BJ (cell line): ENCODE data around the gene ZBTB20. TPM values are rescaled to one million over a fixed set of nuclear protein-coding genes. Genes with fewer than 3 reads are reported as not detected.

Experiments used
- CTCF ChIA-PET: fragments of 350-600 bp; formaldehyde crosslinking; extraction: SDS; loops from one replicate; lab custom pipeline; 2021; ENCODE audit warnings: antibody characterized with exemption, inconsistent platforms; lab: Yijun Ruan, JAX
- POLR2A ChIA-PET: fragments of 300-600 bp; sonication (Branson Sonifier 250); formaldehyde crosslinking; extraction: SDS; loops from one replicate; lab custom pipeline; 2021; ENCODE audit warnings: antibody characterized with exemption; lab: Charles Lee
- DNase-seq: peaks from one replicate; pipeline ENCODE4 v3.0.0-alpha.2; 2011; ENCODE audit warnings: low read depth
- H3K27me3 ChIP-seq: 2 replicates; pipeline ENCODE4 v1.6.0; 2011; ENCODE audit warnings: low read length; ENCODE audit not compliant: control insufficient read depth, insufficient read depth
- H3K36me3 ChIP-seq: 2 replicates; pipeline ENCODE4 v1.5.1; 2011; ENCODE audit warnings: low read length; ENCODE audit not compliant: control insufficient read depth, insufficient read depth
- H3K4me3 ChIP-seq: 2 replicates; pipeline ENCODE4 v1.5.1; 2011; ENCODE audit warnings: low read depth, mild to moderate bottlenecking, control low read depth, low read length
- polyA plus RNA-seq: library from polyadenylated mRNA; depleted of rRNA; stranded (reverse); fragments of >200 nt; gene quantifications from 2 replicates; pipeline ENCODE4 v1.2.3, GENCODE V29; 2011
- TF ChIP-seq, protein P1 (sequence below): IDR thresholded peaks from 2 replicates; pipeline ENCODE4 v1.5.1; 2011; ENCODE audit warnings: low read depth, mild to moderate bottlenecking, control low read depth, inconsistent platforms, low read length, moderate library complexity; ENCODE audit not compliant: insufficient read depth

ZBTB20 gene
- polyA plus RNA-seq, 1 experiment: 6.0 TPM

DNA sequence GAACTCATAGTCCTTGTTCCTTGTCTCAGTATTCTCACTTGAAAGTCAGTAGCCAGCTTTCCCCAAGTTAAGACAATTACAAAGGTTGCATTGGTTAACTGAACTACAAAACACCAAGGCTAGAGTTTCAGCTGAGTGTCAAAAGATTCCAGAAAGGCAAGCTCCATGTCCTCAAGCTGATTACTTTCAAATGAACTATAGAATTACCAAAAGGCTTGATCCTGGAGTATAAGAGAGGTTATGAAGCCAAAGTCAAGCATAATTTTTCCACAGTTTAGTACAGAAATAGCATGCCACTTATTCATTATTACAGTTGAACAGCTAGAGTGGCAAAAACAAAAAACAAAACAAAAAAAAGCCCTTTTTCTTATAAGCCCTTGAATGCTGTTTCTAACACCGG, 51.9 kb downstream of the ZBTB20 start:
- TF ChIP-seq, protein P1, sequence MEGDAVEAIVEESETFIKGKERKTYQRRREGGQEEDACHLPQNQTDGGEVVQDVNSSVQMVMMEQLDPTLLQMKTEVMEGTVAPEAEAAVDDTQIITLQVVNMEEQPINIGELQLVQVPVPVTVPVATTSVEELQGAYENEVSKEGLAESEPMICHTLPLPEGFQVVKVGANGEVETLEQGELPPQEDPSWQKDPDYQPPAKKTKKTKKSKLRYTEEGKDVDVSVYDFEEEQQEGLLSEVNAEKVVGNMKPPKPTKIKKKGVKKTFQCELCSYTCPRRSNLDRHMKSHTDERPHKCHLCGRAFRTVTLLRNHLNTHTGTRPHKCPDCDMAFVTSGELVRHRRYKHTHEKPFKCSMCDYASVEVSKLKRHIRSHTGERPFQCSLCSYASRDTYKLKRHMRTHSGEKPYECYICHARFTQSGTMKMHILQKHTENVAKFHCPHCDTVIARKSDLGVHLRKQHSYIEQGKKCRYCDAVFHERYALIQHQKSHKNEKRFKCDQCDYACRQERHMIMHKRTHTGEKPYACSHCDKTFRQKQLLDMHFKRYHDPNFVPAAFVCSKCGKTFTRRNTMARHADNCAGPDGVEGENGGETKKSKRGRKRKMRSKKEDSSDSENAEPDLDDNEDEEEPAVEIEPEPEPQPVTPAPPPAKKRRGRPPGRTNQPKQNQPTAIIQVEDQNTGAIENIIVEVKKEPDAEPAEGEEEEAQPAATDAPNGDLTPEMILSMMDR: no peak
- DNase-seq: no peak
- Histone ChIP-seq H3K4me3 (no peak overlapping the region), H3K27me3 (no peaks in the 10 kb centered on the region), H3K36me3 (no peaks in the 10 kb centered on the region)
- POLR2A ChIA-PET: no interaction called here
- CTCF ChIA-PET: interaction anchor here (0.7 to 1.0 kb wide), 2 partner anchors 55 to 730 kb away, joined by 3 read pairs; no protein-coding TSS in a partner anchor

DNA sequence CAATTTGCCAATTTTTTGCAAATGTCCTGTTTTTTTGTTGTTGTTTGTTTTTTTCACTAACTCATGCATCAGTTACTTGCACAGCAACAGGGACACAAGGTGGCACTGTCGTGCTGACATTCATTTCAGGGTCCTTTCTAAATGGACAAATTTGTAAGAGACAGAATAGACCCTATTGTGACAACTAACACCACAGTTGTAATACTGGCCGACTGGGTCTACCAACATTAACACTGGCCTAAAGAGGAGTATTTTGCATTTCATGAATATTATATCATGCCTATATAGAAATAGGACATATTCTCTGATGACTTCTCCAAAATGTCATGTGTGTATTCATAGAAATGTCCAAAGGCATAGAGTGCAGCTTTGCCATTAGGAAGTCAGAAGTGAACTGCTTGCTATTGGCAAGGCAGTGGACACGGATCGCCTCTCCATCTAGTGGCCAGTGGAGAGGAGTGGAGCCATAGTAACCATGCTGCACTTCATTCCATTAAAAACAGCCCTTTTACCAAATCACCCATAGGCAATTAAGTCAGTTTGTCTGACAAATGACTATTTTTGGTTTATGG, 54.8 kb downstream of the ZBTB20 start:
- ChIA-PET CTCF (interaction anchor here (0.6 to 3.7 kb wide), 33 partner anchors 8 to 802 kb away, joined by 3 to 17 read pairs (median 4); no protein-coding TSS in a partner anchor), POLR2A (no interaction called here)
- TF ChIP-seq, protein P1: peak; percentile 87
- Histone ChIP-seq H3K27me3 (no peaks in the 10 kb centered on the region), H3K36me3 (no peaks in the 10 kb centered on the region), H3K4me3 (no peak overlapping the region)
- no peak for DNase-seq

DNA sequence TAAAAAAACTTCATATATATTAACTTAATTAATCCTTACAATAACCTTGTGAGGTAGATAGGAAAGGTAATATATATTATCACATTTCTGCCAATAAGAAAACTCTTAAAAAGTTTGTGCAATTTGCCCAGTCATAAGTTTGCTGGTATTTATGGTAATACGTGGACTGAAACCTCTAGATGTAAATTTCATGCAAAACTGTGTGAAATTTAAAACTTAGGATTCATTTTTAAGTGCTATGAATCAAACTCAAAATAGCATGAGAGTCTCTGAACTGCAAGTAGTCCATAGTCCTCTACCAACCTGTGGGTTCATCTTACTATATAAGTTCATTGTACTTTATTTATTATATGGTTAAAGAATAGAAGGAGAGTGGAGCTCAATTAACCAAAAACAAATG, 56.4 kb downstream of the ZBTB20 start:
- TF ChIP-seq, protein P1: no peak
- POLR2A ChIA-PET: no interaction called here
- DNase-seq: no peak
- CTCF ChIA-PET: no interaction called here
- Histone ChIP-seq H3K27me3 (no peaks in the 10 kb centered on the region), H3K4me3 (no peak overlapping the region), H3K36me3 (no peaks in the 10 kb centered on the region)

DNA sequence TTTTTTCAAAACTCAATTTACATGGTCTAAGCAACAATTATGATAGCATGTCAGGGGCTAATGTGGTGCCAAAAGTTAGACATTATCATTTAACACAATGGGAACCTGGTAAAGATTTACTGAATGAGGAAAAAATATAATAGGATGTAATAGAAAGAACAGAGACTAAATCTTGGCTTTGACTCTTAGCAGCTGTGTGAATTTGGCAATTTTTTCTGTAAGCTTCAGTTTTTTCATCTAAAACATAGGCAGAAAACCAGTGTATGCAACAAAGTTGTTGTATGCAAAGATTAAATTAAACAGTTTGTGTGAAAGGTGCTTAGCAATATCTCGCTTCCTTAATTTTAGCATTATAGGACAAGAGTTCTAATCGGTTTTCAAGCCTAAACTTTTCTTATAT, 57.6 kb downstream of the ZBTB20 start:
- TF ChIP-seq, protein P1: no peak

DNA sequence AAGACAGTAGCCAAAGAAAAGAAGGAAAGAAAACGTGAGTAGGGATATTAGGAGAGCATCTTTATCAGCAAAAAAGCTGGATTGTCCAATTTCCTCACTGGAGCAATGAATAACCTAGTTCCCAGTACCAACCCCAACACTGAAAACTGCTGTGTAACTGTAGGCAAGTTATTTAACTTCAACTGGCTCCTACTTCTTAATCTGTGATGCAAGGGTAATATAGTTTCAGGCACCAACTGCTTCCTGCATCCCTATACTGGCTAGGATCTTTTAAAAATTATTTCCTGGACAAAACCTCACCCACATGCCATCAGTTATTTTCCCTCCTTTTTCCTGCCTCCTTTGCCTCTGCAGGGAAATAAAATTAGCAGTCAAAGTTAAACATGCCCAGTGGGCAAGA, 59.6 kb downstream of the ZBTB20 start:
- Histone ChIP-seq H3K4me3 (no peak overlapping the region), H3K36me3 (no peaks in the 10 kb centered on the region), H3K27me3 (no peaks in the 10 kb centered on the region)
- ChIA-PET POLR2A (no interaction called here), CTCF (interaction anchor here (0.9 kb wide), 1 partner anchor 10 kb away, joined by 3 read pairs; no protein-coding TSS in a partner anchor)
- no peak for DNase-seq
- TF ChIP-seq, protein P1: no peak

More for the DNA sequence above, 57.6 kb downstream of the ZBTB20 start:
- Histone ChIP-seq H3K4me3 (no peak overlapping the region), H3K36me3 (no peaks in the 10 kb centered on the region), H3K27me3 (no peaks in the 10 kb centered on the region)
- ChIA-PET CTCF (no interaction called here), POLR2A (no interaction called here)
- no peak for DNase-seq
